Heart left ventricle (tissue), 16 donors: Measurements from ENCODE around the gene ID3. TPM values are rescaled to one million over a fixed set of nuclear protein-coding genes. Genes with fewer than 3 reads are reported as not detected.

Source experiments
- ATAC-seq, 4 donors: fragments of 200-7000 bp; cut with Tn5 transposase; one replicate each; pipeline ENCODE4 v1.9.1; 2020 to 2022; ENCODE audit warnings: moderate library complexity in 4 of 4, mild to moderate bottlenecking in 3 of 4, moderate number of reproducible peaks in 1 of 4
- DNase-seq, 5 donors: peaks; one replicate each; pipeline ENCODE4 v3.0.0-alpha.2; 2020
- H3K27ac ChIP-seq, 12 donors: fragments of 200-600 bp; sonication (generic) in 4 of 12; one replicate each; pipeline versions ENCODE4 v1.5.0 to v1.8.0; 2016 to 2022; ENCODE audit warnings: mild to moderate bottlenecking in 2 of 12
- H3K27me3 ChIP-seq, 9 donors: fragments of 200-600 bp; sonication (generic) in 2 of 9; one replicate each; pipeline versions ENCODE4 v1.5.1 to v1.8.0; 2016 to 2022; ENCODE audit warnings: mild to moderate bottlenecking in 3 of 9
- H3K36me3 ChIP-seq, 9 donors: fragments of 200-600 bp; sonication (generic) in 2 of 9; one replicate each; pipeline versions ENCODE4 v1.5.0 to v1.8.0; 2018 to 2022; ENCODE audit warnings: mild to moderate bottlenecking in 2 of 9
- H3K4me1 ChIP-seq, 12 donors: fragments of 200-600 bp; sonication (generic) in 4 of 12; one replicate each; pipeline versions ENCODE4 v1.5.0 to v1.8.0; 2016 to 2022; ENCODE audit warnings: mild to moderate bottlenecking in 3 of 12
- H3K4me3 ChIP-seq, 12 donors: fragments of 200-600 bp; sonication (generic) in 4 of 12; one replicate each; pipeline versions ENCODE4 v1.5.0 to v1.8.0; 2017 to 2022; ENCODE audit warnings: mild to moderate bottlenecking in 9 of 12, moderate library complexity in 4 of 12
- H3K9me3 ChIP-seq, 12 donors: fragments of 200-600 bp; sonication (generic) in 4 of 12; one replicate each; pipeline versions ENCODE4 v1.5.0 to v1.8.0; 2016 to 2022; ENCODE audit warnings: mild to moderate bottlenecking in 1 of 12
- POLR2A ChIP-seq, 2 donors: fragments of 450-650 bp; IDR thresholded peaks; one replicate each; pipeline ENCODE4 v1.6.1; 2017; ENCODE audit warnings: antibody characterized with exemption in 2 of 2, mild to moderate bottlenecking in 2 of 2, moderate library complexity in 2 of 2
- WGBS, 4 donors: extraction: QIAGEN DNeasy Blood & Tissue Kit in 2 of 4; methylation state at CpG; one replicate each; pipeline versions ENCODE4 v1.1.5 to v1.1.7; 2013 to 2018; 5-methylcytosine and 5-hydroxymethylcytosine counted together
- intact Hi-C, 10 donors: fragments of 100-400 bp; cut with DNase I; formaldehyde crosslinking; loops; one replicate each; pipeline versions ENCODE4 v1.11.1 to v1.14.2; 2022
- polyA plus RNA-seq, 2 donors: library from polyadenylated mRNA; stranded (reverse); fragments of 200-250 nt; gene quantifications; one replicate each; pipeline ENCODE4 v1.2.3, GENCODE V29; 2013
- total RNA-seq, 9 donors: library from RNA; depleted of rRNA in 2 of 9; stranded (reverse); fragments of >200 nt in 2 of 9; fragmentation: NEBNext Ultra II Directional in 3 of 9; extraction: Animal tissue kit (Norgen Biotek cat#: 25700) in 3 of 9; gene quantifications; one replicate each; pipeline versions ENCODE4 v1.1.0 to v1.2.4, GENCODE V29; 2016 to 2023
- TF ChIP-seq, protein P1 (sequence below), 12 donors: fragments of 200-600 bp; sonication (generic) in 4 of 12; IDR thresholded peaks; one replicate each; pipeline versions ENCODE4 v1.5.0 to v1.8.0; 2018 to 2022; ENCODE audit warnings: antibody characterized with exemption in 12 of 12, mild to moderate bottlenecking in 5 of 12
- donor health status: ischemic (EF 13 %, LVEDD 7.1; RV severe dilation, severe dysfunction).
- donor health status: healthy with polysubstance abuse.
- donor health status: DM: no; HTN: yes; CAD: no.
- donor health status: DM: no; HTN: no; CAD: no.
- donor health status: ischemic (EF 25% LVEDD 6.9; RV normal size, moderate dysfunction).
- donor health status: ischemic (EF 25% LVEDD 5.7; RV mildly dilated, moderate dysfunction).
- donor health status: healthy.
- donor health status: DM: yes; HTN: yes; CAD: no.
- donor health status: ischemic (EF 35%, LVEDD 5.7; RV mildly dilated, moderate dysfunction).
- donor health status: nonischemic (EF 11% LVEDD 7.7; RV severe dilation, severe dysfunction).
- donor health status: DM: yes; HTN: yes; CAD: no.
- donor health status: PGD.
- donor health status: ischemic (EF 29% LVEDD 5.4; RV normal size, mild dysfunction).
- donor health status: nonischemic (EF 23%, LVEDD 6.1; RV moderate dilation, normal function).

ID3 gene
- total and polyA plus RNA-seq, 11 donors: 55.3 to 185 (median 91.0) TPM

DNA sequence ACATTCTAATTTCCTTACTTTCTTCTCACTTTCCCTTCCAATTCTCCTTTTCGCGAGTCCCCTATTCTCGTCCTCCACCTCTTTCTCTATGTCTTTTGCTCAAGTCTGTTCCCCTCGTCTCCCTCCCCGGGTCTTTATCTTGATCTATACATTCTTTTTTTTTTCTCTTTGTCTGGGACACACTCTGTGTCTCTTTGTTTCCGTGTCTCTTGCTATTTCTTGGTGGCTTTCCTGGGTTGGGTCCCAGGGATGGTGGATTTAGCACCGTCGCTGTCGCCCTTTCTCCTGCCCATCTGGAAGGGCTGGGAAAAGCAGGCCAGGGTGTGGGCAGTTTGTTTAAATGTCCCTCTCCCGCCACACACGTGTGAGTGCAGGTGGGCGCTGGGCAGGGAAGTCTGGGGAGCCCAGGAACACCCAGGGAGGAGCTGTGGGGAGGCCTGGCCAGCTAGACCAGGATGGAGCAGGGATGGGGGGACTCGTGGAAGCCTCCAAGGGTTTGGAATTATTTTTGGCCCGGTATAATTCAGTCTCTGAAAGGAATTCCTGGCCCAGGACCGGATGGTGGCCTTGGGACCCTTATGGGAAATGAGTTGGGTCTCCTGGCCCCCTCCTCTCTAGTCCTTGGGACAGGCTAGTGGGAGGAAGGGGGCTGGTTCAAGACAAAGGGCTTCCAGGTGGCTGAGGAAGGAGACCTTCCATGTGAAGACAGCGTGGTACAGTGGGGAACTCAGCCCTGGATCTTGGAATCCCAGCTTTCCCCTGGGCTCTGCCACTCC, 9.5 kb upstream of the ID3 start:
- Histone ChIP-seq H3K4me1 (peaks cover 0 to 35% (median 17%) of the 10 kb centered on the region in 12 donors), H3K36me3 (no peaks in the 10 kb centered on the region), H3K9me3 (no peaks in the 10 kb centered on the region), H3K27me3 (peaks cover 0 to 14% (median 0%) of the 10 kb centered on the region in 9 donors), H3K4me3 (peak overlapping the region; percentile 54 to 86 (median 72)), H3K27ac (peak overlapping the region; percentile 83 to 97 (median 89))
- DNase-seq: no peak
- 19 to 38% (median 25%) methylated on average over 16 of the region's 16 CpGs for WGBS, 4 donors
- intact Hi-C loops: no loop called here
- peak in 2 of 4 donors; percentile 27 to 39 for ATAC-seq
- no peak for TF ChIP-seq POLR2A (IDR thresholded peaks at IDR 0.05)
- TF ChIP-seq, protein P1, sequence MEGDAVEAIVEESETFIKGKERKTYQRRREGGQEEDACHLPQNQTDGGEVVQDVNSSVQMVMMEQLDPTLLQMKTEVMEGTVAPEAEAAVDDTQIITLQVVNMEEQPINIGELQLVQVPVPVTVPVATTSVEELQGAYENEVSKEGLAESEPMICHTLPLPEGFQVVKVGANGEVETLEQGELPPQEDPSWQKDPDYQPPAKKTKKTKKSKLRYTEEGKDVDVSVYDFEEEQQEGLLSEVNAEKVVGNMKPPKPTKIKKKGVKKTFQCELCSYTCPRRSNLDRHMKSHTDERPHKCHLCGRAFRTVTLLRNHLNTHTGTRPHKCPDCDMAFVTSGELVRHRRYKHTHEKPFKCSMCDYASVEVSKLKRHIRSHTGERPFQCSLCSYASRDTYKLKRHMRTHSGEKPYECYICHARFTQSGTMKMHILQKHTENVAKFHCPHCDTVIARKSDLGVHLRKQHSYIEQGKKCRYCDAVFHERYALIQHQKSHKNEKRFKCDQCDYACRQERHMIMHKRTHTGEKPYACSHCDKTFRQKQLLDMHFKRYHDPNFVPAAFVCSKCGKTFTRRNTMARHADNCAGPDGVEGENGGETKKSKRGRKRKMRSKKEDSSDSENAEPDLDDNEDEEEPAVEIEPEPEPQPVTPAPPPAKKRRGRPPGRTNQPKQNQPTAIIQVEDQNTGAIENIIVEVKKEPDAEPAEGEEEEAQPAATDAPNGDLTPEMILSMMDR (IDR thresholded peaks at IDR 0.05): no peak

DNA sequence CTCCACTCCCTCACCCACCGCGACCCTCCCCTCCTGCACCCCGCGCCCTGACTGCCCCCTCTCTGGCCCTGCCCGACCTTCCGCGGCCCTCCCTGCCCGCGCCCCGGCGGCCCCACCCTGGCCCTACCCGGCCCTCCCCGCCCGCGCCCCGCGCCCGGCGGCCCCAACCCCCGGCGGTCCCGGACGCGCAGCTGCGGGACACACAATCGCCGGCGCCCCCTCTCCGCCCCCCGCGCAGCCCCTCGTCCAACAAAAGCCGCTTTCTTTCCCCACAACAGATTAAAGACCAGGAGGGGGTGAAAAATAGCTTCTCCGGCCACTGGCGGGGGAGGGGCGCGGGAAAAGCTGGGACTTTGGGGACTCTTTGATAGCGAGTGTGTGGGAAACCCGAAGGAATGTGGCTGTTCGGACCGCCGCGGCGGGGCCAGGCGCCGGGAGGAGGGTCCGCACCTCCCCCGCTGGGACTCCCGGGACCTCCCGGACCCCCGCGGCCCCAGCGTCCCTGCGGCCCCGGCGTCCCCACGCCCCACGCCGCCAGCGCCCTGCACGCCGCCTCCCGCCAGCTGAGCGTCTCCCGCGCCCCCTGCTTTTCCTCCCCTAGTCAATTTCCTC, 8.8 kb upstream of the ID3 start:
- DNase-seq (peak in 3 of 5 donors; percentile 36 to 61 (median 53)), ATAC-seq (peak in 3 of 4 donors; percentile 45 to 52 (median 51))
- TF ChIP-seq, protein P1 (IDR thresholded peaks at IDR 0.05): peak in 1 of 12 donors; percentile 8
- TF ChIP-seq POLR2A (IDR thresholded peaks at IDR 0.05): no peak
- intact Hi-C loops: no loop called here
- H3K9me3 ChIP-seq: no peaks in the 10 kb centered on the region
- H3K4me1 ChIP-seq: peaks cover 0 to 42% (median 22%) of the 10 kb centered on the region in 12 donors
- H3K27ac ChIP-seq: peak overlapping the region; percentile 83 to 97 (median 89)
- peaks cover 0 to 14% (median 0%) of the 10 kb centered on the region in 9 donors for H3K27me3 ChIP-seq
- H3K36me3 ChIP-seq: no peaks in the 10 kb centered on the region
- 1 to 2% (median 1%) methylated on average over 54 to 66 of the region's 66 CpGs for WGBS, 4 donors
- peak overlapping the region; percentile 54 to 86 (median 72) for H3K4me3 ChIP-seq

DNA sequence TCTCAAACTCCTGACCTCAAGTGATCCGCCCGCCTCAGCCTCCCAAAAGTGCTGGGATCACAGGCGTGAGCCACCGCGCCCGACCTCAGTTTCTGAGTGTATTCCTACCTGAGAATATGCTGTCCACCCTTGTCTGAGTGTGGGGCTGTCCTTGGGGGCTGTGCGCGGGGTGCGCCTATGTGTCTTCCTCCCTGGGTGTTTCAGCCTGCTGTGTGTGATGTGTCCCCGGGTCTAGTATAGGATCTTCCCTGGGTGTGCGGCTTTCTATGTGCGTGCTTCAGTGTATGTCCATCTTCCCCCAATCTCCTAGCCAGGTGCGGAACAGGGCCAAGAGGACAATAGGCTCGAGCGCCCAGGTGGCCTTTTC, 8.3 kb upstream of the ID3 start:
- DNase-seq: no peak
- peaks cover 0 to 47% (median 26%) of the 10 kb centered on the region in 12 donors for H3K4me1 ChIP-seq
- ATAC-seq: peak in 3 of 4 donors; percentile 4 to 36 (median 17)
- peak overlapping the region; percentile 83 to 97 (median 89) for H3K27ac ChIP-seq
- intact Hi-C loops: no loop called here
- H3K4me3 ChIP-seq: peak overlapping the region in 10 of 12 donors; percentile 56 to 86 (median 72)
- no peaks in the 10 kb centered on the region for H3K9me3 ChIP-seq
- no peaks in the 10 kb centered on the region for H3K36me3 ChIP-seq
- peaks cover 0 to 14% (median 0%) of the 10 kb centered on the region in 9 donors for H3K27me3 ChIP-seq
- TF ChIP-seq, protein P1 (IDR thresholded peaks at IDR 0.05): no peak
- TF ChIP-seq POLR2A (IDR thresholded peaks at IDR 0.05): no peak
- 66 to 72% (median 71%) methylated on average over 15 of the region's 15 CpGs for WGBS, 4 donors

DNA sequence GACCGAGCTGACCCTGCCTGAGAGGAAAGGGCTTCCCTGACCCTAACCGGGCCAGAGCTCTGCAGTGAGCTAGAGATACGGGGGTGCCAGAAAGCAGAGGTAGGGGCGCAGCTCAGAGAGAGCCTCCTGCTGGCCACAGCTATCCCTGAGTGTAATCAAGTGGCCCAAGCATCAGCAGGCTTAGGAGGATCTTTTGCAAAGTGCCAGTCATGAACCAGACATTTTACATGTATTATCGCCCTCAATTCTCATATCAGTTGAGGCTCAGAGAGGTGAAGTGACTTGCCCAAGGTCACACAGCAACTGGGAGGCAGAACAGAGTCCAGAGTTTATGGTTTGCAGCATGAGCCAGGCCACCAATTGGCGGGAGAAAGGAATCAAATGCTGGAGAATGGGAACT, 7.0 kb upstream of the ID3 start:
- Histone ChIP-seq H3K36me3 (no peaks in the 10 kb centered on the region), H3K4me1 (peaks cover 4 to 59% (median 35%) of the 10 kb centered on the region in 12 donors), H3K27ac (peak overlapping the region in 5 of 12 donors; percentile 5 to 96 (median 35)), H3K9me3 (no peaks in the 10 kb centered on the region), H3K27me3 (peaks cover 0 to 14% (median 0%) of the 10 kb centered on the region in 9 donors), H3K4me3 (no peak overlapping the region)
- no peak for ATAC-seq
- DNase-seq: no peak
- WGBS, 4 donors: 74 to 86% (median 81%) methylated on average over 6 of the region's 6 CpGs
- TF ChIP-seq POLR2A (IDR thresholded peaks at IDR 0.05): no peak
- TF ChIP-seq, protein P1 (IDR thresholded peaks at IDR 0.05): peak in 1 of 12 donors; percentile 22
- intact Hi-C loops: no loop called here
